SU-DHL-6 (cell line): Measurements from ENCODE around the gene OSCAR.

Experiments used
- H2AFZ ChIP-seq: fragments of 200-600 bp; sonication (generic); 2 replicates; pipeline ENCODE4 v1.6.1; 2014; ENCODE audit warnings: low read depth, mild to moderate bottlenecking, moderate library complexity, mixed read lengths, antibody characterized with exemption, low read length; ENCODE audit not compliant: severe bottlenecking
- H3F3A ChIP-seq: fragments of 200-600 bp; shearing (Covaris generic); 2 replicates; pipeline ENCODE4 v1.6.0; 2016; ENCODE audit warnings: antibody characterized with exemption, mild to moderate bottlenecking; ENCODE audit not compliant: insufficient read depth
- H3K27ac ChIP-seq: fragments of 200-600 bp; sonication (generic); 2 replicates; pipeline ENCODE4 v1.5.1; 2016; ENCODE audit warnings: low read depth, mild to moderate bottlenecking, low read length, moderate library complexity, mixed read lengths
- H3K27me3 ChIP-seq: fragments of 200-600 bp; sonication (generic), shearing (Covaris generic); 2 replicates; pipeline ENCODE4 v1.6.0; 2014; ENCODE audit warnings: mild to moderate bottlenecking, low read length
- H3K36me3 ChIP-seq: fragments of 200-600 bp; sonication (generic); 2 replicates; pipeline ENCODE4 v1.6.1; 2014; ENCODE audit warnings: mild to moderate bottlenecking, low read length, mixed read lengths
- H3K4me2 ChIP-seq: fragments of 300-600, 200-600 bp; shearing (Covaris generic), sonication (generic); 2 replicates; pipeline ENCODE4 v1.6.0; 2014; ENCODE audit warnings: low read length, low read depth, mild to moderate bottlenecking; ENCODE audit not compliant: poor library complexity, severe bottlenecking
- H3K4me3 ChIP-seq: fragments of 200-600 bp; sonication (generic); 2 replicates; pipeline ENCODE4 v1.5.1; 2014; ENCODE audit warnings: antibody characterized with exemption, low read length, mild to moderate bottlenecking, mixed read lengths; ENCODE audit not compliant: insufficient read depth, poor library complexity, severe bottlenecking
- H3K79me2 ChIP-seq: fragments of 200-600 bp; sonication (generic); 2 replicates; pipeline ENCODE4 v1.6.1; 2014; ENCODE audit warnings: mild to moderate bottlenecking, low read length, moderate library complexity; ENCODE audit not compliant: insufficient read depth
- H3K9ac ChIP-seq: fragments of 200-600 bp; sonication (generic); 2 replicates; pipeline ENCODE4 v1.7.0; 2014; ENCODE audit warnings: mild to moderate bottlenecking, low read length
- H3K9me2 ChIP-seq: fragments of 200-600 bp; sonication (generic); replicated peaks from 2 replicates; pipeline ENCODE4 v1.6.1; 2014; ENCODE audit warnings: low read length; ENCODE audit not compliant: insufficient read depth
- H3K9me3 ChIP-seq: fragments of 200-600 bp; sonication (generic); 2 replicates; pipeline ENCODE4 v1.6.1; 2014; ENCODE audit warnings: low read length, mixed read lengths; ENCODE audit not compliant: insufficient read depth
- H4K20me1 ChIP-seq: fragments of 200-600 bp; sonication (generic); 2 replicates; pipeline ENCODE4 v1.6.1; 2014; ENCODE audit warnings: low read depth, mild to moderate bottlenecking, antibody characterized with exemption, low read length, moderate library complexity, mixed read lengths
- EZH2phosphoT487 ChIP-seq: fragments of 200-600 bp; sonication (generic), shearing (Covaris generic); conservative IDR thresholded peaks from 2 replicates; pipeline ENCODE4 v1.6.1; 2018; ENCODE audit warnings: mild to moderate bottlenecking, antibody characterized with exemption, low read length, moderate library complexity, mixed read lengths
- TF ChIP-seq, protein P1 (sequence below): fragments of 200-600 bp; sonication (generic); IDR thresholded peaks from one replicate; pipeline ENCODE4 v1.5.1; 2017; ENCODE audit warnings: antibody characterized with exemption, mild to moderate bottlenecking, low read length, moderate library complexity; ENCODE audit not compliant: insufficient read depth, poor library complexity, severe bottlenecking

The OSCAR gene

DNA sequence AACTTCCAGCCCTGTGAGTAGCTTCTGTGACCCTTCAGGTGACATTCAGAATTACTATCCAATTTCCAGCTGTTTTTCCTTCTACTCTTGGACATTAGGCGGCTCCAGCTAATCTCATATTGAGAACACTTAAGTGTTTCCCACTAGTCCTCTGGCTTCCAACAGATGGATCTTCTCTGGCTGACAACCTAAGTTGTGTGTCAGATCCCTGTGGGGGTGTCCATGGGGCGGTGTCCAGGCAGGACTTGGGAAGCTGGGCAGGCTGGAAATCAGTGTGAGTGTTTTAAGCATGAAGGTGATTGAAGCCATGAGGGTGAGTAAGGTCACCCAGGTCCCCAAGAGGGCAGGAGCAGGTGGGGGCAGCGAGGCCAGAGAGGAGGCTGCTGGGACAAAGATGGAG, 47.1 kb upstream of the OSCAR start:
- Histone ChIP-seq H3K9ac (no peak overlapping the region), H3K27me3 (no peaks in the 10 kb centered on the region), H3K27ac (no peak overlapping the region), H3K9me3 (no peaks in the 10 kb centered on the region), H4K20me1 (no peaks in the 10 kb centered on the region), H3K36me3 (peaks cover 3% of the 10 kb centered on the region; the same call in 1 of the 2 replicates), H3K4me2 (no peak overlapping the region), H3K79me2 (peaks cover under 1% of the 10 kb centered on the region; the same call in 1 of the 2 replicates), H3K4me3 (no peak overlapping the region), H3F3A (no peaks in the 10 kb centered on the region), H2AFZ (no peak overlapping the region), H3K9me2 (no peaks in the 10 kb centered on the region)
- no peak for TF ChIP-seq EZH2phosphoT487
- TF ChIP-seq, protein P1, sequence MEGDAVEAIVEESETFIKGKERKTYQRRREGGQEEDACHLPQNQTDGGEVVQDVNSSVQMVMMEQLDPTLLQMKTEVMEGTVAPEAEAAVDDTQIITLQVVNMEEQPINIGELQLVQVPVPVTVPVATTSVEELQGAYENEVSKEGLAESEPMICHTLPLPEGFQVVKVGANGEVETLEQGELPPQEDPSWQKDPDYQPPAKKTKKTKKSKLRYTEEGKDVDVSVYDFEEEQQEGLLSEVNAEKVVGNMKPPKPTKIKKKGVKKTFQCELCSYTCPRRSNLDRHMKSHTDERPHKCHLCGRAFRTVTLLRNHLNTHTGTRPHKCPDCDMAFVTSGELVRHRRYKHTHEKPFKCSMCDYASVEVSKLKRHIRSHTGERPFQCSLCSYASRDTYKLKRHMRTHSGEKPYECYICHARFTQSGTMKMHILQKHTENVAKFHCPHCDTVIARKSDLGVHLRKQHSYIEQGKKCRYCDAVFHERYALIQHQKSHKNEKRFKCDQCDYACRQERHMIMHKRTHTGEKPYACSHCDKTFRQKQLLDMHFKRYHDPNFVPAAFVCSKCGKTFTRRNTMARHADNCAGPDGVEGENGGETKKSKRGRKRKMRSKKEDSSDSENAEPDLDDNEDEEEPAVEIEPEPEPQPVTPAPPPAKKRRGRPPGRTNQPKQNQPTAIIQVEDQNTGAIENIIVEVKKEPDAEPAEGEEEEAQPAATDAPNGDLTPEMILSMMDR = no peak

DNA sequence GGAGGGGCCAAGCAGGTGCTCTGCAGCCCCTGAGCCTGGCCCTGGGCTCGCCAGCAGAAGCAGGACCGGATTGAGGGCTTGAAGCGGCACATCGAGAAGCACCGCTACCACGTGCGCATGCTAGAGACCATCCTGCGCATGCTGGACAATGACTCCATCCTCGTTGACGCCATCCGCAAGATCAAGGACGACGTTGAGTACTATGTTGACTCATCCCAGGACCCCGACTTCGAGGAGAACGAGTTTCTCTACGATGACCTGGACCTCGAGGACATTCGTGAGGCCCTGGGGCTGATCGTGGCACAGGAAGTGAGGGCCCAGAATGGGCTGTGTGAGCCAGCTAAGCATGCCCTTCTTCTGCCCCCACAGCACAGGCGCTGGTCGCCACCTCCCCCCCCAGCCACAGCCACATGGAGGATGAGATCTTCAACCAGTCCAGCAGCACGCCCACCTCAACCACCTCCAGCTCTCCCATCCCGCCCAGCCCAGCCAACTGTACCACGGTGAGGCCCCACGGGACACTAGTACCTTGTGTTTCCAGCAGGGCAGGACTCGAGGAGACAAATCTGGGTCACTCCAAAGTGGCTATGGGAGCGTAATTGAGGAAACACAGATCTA, 45.0 kb upstream of the OSCAR start:
- H3K9me2 ChIP-seq = no peaks in the 10 kb centered on the region
- H3K4me3 ChIP-seq = no peak overlapping the region
- H2AFZ ChIP-seq = no peak overlapping the region
- H4K20me1 ChIP-seq = no peaks in the 10 kb centered on the region; the same call in 1 of the 2 replicates
- peaks cover 3% of the 10 kb centered on the region; the same call in 1 of the 2 replicates for H3K36me3 ChIP-seq
- peaks cover 21% of the 10 kb centered on the region for H3K79me2 ChIP-seq
- no peak overlapping the region for H3K27ac ChIP-seq
- H3F3A ChIP-seq = no peaks in the 10 kb centered on the region
- H3K9me3 ChIP-seq = no peaks in the 10 kb centered on the region
- H3K4me2 ChIP-seq = no peak overlapping the region
- H3K9ac ChIP-seq = no peak overlapping the region
- H3K27me3 ChIP-seq = no peaks in the 10 kb centered on the region
- TF ChIP-seq, protein P1 = no peak

DNA sequence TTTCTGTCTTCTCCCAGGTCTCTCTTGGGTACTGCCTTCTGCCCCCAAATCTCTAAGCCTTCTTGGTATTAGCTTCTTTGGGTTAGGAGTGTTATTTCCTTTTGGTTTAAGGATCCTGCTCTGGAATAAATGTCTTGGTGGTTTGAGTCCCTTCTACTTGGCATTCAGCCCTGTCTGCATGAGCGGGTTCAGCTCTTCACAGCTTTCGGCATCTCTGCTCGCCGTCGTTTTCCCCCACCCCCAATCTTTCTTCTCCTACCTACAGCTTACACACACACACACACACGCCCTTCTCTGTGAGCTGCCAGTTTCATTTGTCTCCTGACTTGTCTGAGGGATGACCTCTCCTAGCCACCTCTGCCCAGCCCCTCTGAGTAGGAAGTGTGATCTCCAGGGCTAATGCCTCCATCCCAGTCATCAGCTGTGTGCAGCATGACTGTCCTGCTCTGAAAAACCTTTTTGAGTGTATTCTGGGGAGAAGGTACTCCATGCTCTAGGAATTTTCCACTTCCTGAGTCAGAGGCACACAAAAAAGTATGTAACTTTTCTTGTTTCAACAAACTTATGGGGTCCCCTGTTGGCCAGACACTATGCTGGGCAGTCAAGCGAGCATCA, 41.7 kb upstream of the OSCAR start:
- Histone ChIP-seq H3K9me2 (no peaks in the 10 kb centered on the region), H3K9ac (no peak overlapping the region), H3F3A (no peaks in the 10 kb centered on the region), H3K36me3 (peaks cover 3% of the 10 kb centered on the region; the same call in 1 of the 2 replicates), H3K79me2 (peaks cover 50% of the 10 kb centered on the region), H3K27ac (no peak overlapping the region), H3K27me3 (no peaks in the 10 kb centered on the region), H4K20me1 (no peaks in the 10 kb centered on the region; the same call in 1 of the 2 replicates), H3K4me2 (no peak overlapping the region), H3K4me3 (no peak overlapping the region), H3K9me3 (no peaks in the 10 kb centered on the region), H2AFZ (no peak overlapping the region)
- TF ChIP-seq, protein P1 = no peak
- no peak for TF ChIP-seq EZH2phosphoT487
